Keratinocyte (primary cell): ENCODE data around the gene AGL.

Source experiments
- CTCF ChIP-seq, 3 experiments: IDR thresholded peaks in 1 of 3; conservative IDR thresholded peaks in 1 of 3; optimal IDR thresholded peaks in 1 of 3; 2 replicates in 2 of 3; 3 replicates in 1 of 3; pipeline versions ENCODE3 to v1.5.1; 2011; ENCODE audit warnings: low read length in 3 of 3, mild to moderate bottlenecking in 3 of 3, moderate library complexity in 2 of 3, control low read depth in 1 of 3, inconsistent platforms in 1 of 3; ENCODE audit not compliant: insufficient read depth in 2 of 3; ENCODE audit errors: extremely low read depth in 1 of 3
- EZH2 ChIP-seq: IDR thresholded peaks from one replicate; pipeline ENCODE4 v1.6.1; 2012; ENCODE audit warnings: inconsistent platforms, mild to moderate bottlenecking, low read length, moderate library complexity

GRCh38 chr1:99934801-99935200 is 84.6 kb downstream of the AGL start:
- TF ChIP-seq CTCF (optimal IDR thresholded peaks at IDR 0.05 in 1 of 3, IDR thresholded peaks at IDR 0.05 in 1 of 3, conservative IDR thresholded peaks at IDR 0.05 in 1 of 3; ENCODE audit: extremely low read depth in 1 of 3, insufficient read depth in 2 of 3, low read length in 3 of 3) (no peak), EZH2 (no peak)
